Neural progenitor cell (in vitro differentiated cells): ENCODE results near the gene STK32A.

ENCODE experiments used
- CTCF ChIP-seq: fragments of 200-600 bp; sonication (generic); IDR thresholded peaks from 2 replicates; pipeline ENCODE4 v1.5.1; 2017; ENCODE audit warnings: antibody characterized with exemption, mild to moderate bottlenecking
- EZH2 ChIP-seq: fragments of 200-600 bp; sonication (generic); IDR thresholded peaks from 2 replicates; pipeline ENCODE4 v1.6.1; 2017; ENCODE audit warnings: antibody characterized with exemption, mild to moderate bottlenecking, moderate library complexity

- TF ChIP-seq CTCF (peak; percentile 6), EZH2 (no peak)
Observed at GRCh38 chr5:147187099-147187540, 47.7 kb upstream of the STK32A start.
